H1 (cell line): ENCODE data around the gene TBX21. TPM values are rescaled to one million over a fixed set of nuclear protein-coding genes. Genes with fewer than 3 reads are reported as not detected.

Experiments used
- E2F6 ChIP-seq: IDR thresholded peaks from 2 replicates; pipeline ENCODE4 v1.6.1; 2012; ENCODE audit warnings: inconsistent platforms
- RFX5 ChIP-seq: IDR thresholded peaks from 2 replicates; pipeline ENCODE4 v1.6.1; 2011; ENCODE audit warnings: low read depth, low read length, improper control_type of control experiment, borderline replicate concordance
- TEAD4 ChIP-seq: IDR thresholded peaks from 2 replicates; pipeline ENCODE4 v1.6.1; 2012; ENCODE audit warnings: low read depth, low read length, inconsistent platforms, mixed read lengths
- YY1 ChIP-seq: IDR thresholded peaks from 2 replicates; pipeline ENCODE4 v1.6.1; 2011; ENCODE audit warnings: low read depth, mild to moderate bottlenecking, low read length
- polyA plus RNA-seq, 7 experiments: library from polyadenylated mRNA; depleted of rRNA in 3 of 7; stranded (reverse) in 5 of 7; unstranded in 2 of 7; fragments of >200 nt in 5 of 7; fragments of 200-250 nt in 2 of 7; gene quantifications; 1 replicate in 5 of 7; 2 replicates in 1 of 7; 4 replicates in 1 of 7; pipeline versions ENCODE4 v1.2.1 to v1.2.3, GENCODE V29; 2011 to 2013; ENCODE audit warnings: missing spikeins in 2 of 7, mixed read lengths in 2 of 7
- total RNA-seq: library from RNA; stranded (reverse); fragmentation: NEBNext Ultra II Directional; extraction: Animal tissue kit (Norgen Biotek cat#: 25700); gene quantifications from 2 replicates; pipeline ENCODE4 v1.2.1, GENCODE V29; 2021

Gene TBX21
- total and polyA plus RNA-seq, 2 of the 8 experiments (the other 6 are each of a cell fraction or from before 2014, with no cell fraction given), result not detected

DNA sequence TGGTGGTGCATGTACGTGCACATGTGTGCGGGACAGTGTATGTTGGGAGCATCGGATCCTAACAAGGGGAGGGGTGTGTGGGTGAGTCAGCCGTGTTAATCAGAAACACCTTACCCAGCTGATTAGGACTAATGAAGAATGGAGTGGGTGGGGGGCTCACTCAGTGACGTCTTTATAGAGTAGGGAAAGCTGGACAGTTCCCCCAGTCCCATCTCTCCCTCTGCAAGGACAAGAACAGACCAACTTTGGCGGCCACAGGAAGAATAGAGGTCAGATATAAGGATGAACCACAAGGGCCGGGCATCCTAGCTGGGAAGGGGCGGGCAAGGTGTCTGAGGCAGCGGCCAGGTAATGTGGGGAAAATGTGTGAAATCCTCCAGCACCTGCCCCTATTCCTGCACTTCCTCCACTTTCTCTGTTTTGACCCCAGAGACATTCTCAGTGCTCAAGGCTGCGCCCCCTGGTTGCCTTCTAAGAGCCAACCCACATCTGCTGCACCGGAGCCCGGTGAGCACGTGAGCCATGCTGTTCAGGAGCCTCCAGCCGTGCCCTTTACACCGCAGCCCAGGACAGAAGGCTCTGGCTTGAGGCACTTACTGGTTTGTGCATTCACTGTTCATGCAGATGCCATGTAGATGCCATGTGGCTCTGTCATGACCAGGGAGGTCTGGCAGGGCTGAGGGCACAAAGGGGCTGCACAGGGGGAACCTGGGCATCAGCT is 18.9 kb upstream of the TBX21 start (continued):
- TF ChIP-seq E2F6 (peak; percentile 38; the same call in 1 of the 2 replicates), YY1 (no peak), RFX5 (no peak), TEAD4 (no peak)
